Measurements from ENCODE around the gene TUBGCP2. TPM values are rescaled to one million over a fixed set of nuclear protein-coding genes. Genes with fewer than 3 reads are reported as not detected.
A peak's percentile ranks its signal among the peaks of the same experiment; 100 is the strongest.

The TUBGCP2 gene
- total RNA-seq, 1 donor from 2014 or later: 58.6 TPM

GRCh38 chr10:133335246-133336117 lies 26.8 kb upstream of the TUBGCP2 start:
- Mint-ChIP-seq H3K27ac (no peak overlapping the region), H3K27me3 (peaks cover 42% of the 10 kb centered on the region), H3K9me3 (peaks cover 5% of the 10 kb centered on the region), H3K36me3 (no peaks in the 10 kb centered on the region), H3K4me1 (ENCODE audit: unreplicated experiment) (no peaks in the 10 kb centered on the region), H3K4me3 (peak overlapping the region; percentile 22)
- TF ChIP-seq, protein P1, sequence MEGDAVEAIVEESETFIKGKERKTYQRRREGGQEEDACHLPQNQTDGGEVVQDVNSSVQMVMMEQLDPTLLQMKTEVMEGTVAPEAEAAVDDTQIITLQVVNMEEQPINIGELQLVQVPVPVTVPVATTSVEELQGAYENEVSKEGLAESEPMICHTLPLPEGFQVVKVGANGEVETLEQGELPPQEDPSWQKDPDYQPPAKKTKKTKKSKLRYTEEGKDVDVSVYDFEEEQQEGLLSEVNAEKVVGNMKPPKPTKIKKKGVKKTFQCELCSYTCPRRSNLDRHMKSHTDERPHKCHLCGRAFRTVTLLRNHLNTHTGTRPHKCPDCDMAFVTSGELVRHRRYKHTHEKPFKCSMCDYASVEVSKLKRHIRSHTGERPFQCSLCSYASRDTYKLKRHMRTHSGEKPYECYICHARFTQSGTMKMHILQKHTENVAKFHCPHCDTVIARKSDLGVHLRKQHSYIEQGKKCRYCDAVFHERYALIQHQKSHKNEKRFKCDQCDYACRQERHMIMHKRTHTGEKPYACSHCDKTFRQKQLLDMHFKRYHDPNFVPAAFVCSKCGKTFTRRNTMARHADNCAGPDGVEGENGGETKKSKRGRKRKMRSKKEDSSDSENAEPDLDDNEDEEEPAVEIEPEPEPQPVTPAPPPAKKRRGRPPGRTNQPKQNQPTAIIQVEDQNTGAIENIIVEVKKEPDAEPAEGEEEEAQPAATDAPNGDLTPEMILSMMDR (conservative IDR thresholded peaks at IDR 0.05): no peak
- DNase-seq (ENCODE audit: extremely low spot score, unreplicated experiment): no peak

GRCh38 chr10:133334503-133335245 lies 26.0 kb upstream of the TUBGCP2 start:
- peak overlapping the region; percentile 80 for H3K4me3 Mint-ChIP-seq
- peaks cover under 1% of the 10 kb centered on the region for H3K4me1 Mint-ChIP-seq (ENCODE audit: unreplicated experiment)
- H3K27me3 Mint-ChIP-seq: peaks cover 47% of the 10 kb centered on the region
- peak; percentile 73 for DNase-seq (ENCODE audit: extremely low spot score, unreplicated experiment)
- H3K27ac Mint-ChIP-seq: no peak overlapping the region
- H3K9me3 Mint-ChIP-seq: peaks cover 5% of the 10 kb centered on the region
- no peaks in the 10 kb centered on the region for H3K36me3 Mint-ChIP-seq
- TF ChIP-seq, protein P1 (conservative IDR thresholded peaks at IDR 0.05): no peak

DNA sequence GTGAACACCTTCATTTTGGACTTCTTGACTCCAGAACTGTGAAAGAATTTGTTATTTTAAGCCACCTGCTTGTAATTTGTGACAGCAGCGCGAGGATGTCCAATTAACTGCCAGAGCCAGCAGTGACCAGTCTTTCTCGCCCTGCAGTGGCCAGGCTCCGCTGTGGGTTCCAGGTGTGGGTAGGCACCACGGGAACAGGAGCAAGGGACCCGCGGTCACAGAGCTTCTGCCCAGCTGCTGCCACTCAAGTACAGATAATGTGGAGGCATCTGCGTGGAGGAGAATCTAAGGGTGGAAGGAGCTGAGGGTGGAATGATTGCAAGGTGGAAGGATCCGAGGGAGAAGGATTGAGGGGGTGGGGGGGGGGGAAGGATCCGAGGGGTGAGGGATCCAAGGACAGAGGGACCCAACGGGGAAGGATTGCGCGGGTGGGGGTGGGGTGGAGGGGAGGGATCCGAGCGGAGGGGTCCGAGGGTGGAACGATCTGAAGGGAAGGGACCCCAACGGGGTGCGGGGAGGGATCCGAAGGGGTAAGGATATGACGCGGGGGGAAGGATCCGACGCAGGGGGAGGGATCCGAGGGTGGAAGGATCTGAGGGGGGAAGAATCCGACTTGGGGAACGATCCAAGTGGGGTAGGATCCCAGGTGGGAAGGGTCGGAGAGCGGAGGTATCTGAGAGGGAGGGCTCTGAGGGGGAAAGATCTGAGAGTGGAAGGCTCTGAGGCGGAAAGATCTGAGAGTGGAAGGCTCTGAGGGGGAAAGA lies 24.4 kb upstream of the TUBGCP2 start:
- Mint-ChIP-seq H3K36me3 (no peaks in the 10 kb centered on the region), H3K27ac (no peak overlapping the region), H3K4me1 (ENCODE audit: unreplicated experiment) (peaks cover 6% of the 10 kb centered on the region), H3K27me3 (peaks cover 53% of the 10 kb centered on the region), H3K4me3 (no peak overlapping the region), H3K9me3 (peaks cover 5% of the 10 kb centered on the region)
- DNase-seq (ENCODE audit: extremely low spot score, unreplicated experiment): no peak
- TF ChIP-seq, protein P1 (conservative IDR thresholded peaks at IDR 0.05): no peak

- peak overlapping the region; percentile 18 for H3K27ac Mint-ChIP-seq
- H3K27me3 Mint-ChIP-seq: peaks cover 66% of the 10 kb centered on the region
- H3K36me3 Mint-ChIP-seq: no peaks in the 10 kb centered on the region
- TF ChIP-seq, protein P1 (conservative IDR thresholded peaks at IDR 0.05): peak; percentile 99
- peaks cover 5% of the 10 kb centered on the region for H3K9me3 Mint-ChIP-seq
- H3K4me3 Mint-ChIP-seq: peak overlapping the region; percentile 65
- peaks cover 10% of the 10 kb centered on the region for H3K4me1 Mint-ChIP-seq (ENCODE audit: unreplicated experiment)
- DNase-seq (ENCODE audit: extremely low spot score, unreplicated experiment): peak; percentile 92
Observed at GRCh38 chr10:133329491-133330202, 21.0 kb upstream of the TUBGCP2 start.
